Measurements from ENCODE around the gene ZDHHC11B. TPM values are rescaled to one million over a fixed set of nuclear protein-coding genes. Genes with fewer than 3 reads are reported as not detected.
A peak's percentile ranks its signal among the peaks of the same experiment; 100 is the strongest.
"Not testable (repeated sequence)": the region's sequence is repeated elsewhere in the genome, so short reads cannot be mapped to it uniquely, and the experiment has no call there.

The ZDHHC11B gene
- total RNA-seq, 5 donors from 2014 or later (not counting 1 experiment from before 2014, with no cell fraction given): 2.1 to 20.6 (median 3.6) TPM

DNA sequence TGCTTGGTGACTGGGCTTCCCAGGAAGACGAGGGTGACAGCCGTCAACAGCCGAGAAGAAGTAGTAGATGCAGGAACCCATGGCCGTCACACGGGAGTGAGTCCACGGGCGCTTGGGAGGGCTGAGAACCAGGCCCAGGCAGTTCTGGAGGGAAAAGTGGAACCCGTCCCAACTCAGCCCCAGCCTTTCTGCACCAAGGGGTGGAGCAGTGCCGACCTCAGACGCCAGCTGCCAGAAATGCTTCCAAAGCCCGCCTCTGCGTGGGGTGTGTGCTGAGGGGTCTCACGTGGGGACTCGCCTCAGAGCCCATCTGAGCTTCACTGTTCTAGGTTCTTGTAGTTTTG, 12.0 kb downstream of the ZDHHC11B start:
- no CpG with 5 or more reads among the region's 14 CpGs for WGBS (ENCODE audit: insufficient coverage)
- H3K27me3 Mint-ChIP-seq; H3K4me1 Mint-ChIP-seq; H3K36me3 Mint-ChIP-seq; H3K27ac ChIP-seq (ENCODE audit: low read length); H3K4me1 ChIP-seq (ENCODE audit: control insufficient read depth in 1 of 2, extremely low read depth in 1 of 2, insufficient read depth in 2 of 2, low read length in 2 of 2); H3K36me3 ChIP-seq (ENCODE audit: control insufficient read depth in 2 of 2, extremely low read depth in 1 of 2, insufficient read depth in 1 of 2, low read length in 1 of 2); H3K4me3 ChIP-seq (ENCODE audit: control insufficient read depth in 1 of 2, extremely low read depth in 1 of 2, low read length in 1 of 2); H3K27ac Mint-ChIP-seq; H3K9me3 ChIP-seq; H3K9me3 Mint-ChIP-seq; ATAC-seq (replicated peaks in 1 of 4); H3K4me3 Mint-ChIP-seq; POLR2A ChIA-PET; H3K27me3 ChIP-seq (replicated peaks in 1 of 2; ENCODE audit: control insufficient read depth in 2 of 2, extremely low read depth in 1 of 2, insufficient read depth in 2 of 2, low read length in 1 of 2); CTCF ChIA-PET: not testable (repeated sequence)
- DNase-seq: peak in 1 of 35 experiments; percentile 7

DNA sequence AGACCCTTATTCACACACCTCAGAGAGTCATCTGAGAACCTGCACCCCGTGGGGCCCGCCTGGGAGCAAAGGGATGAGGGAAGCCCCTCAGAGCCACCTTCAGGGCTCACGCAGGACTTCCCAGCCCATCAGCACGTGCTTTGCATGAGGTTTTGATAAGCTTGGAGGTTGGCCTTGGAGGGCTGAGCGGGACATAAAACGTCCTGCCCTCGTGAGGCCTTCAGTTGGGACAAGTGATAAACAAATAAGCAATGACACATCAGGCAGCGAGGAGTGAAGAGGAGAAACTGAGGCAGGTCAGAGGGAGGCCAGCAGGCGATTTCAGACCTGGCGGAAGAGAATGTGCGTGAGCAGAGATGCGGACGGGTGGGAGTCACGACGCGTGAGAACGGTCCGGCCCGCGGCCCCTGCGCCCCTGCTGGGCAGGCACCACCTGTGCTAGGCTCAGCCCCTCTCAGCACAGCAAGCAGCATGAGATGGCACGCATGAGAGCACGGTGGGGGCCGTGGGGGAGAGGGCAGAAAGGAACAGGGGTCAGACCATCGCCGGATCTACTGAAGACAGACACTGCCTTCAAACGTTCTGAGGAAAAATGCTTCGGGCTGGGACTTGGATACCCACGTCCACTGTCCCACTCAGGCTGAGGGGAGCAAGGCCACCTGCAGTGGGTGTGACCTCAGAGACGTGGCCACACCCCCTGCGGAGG, 12.5 kb downstream of the ZDHHC11B start:
- peak in 2 of 35 experiments; percentile 7 to 10 for DNase-seq
- H3K9me3 ChIP-seq; H3K27ac ChIP-seq (ENCODE audit: low read length); CTCF ChIA-PET; H3K27me3 Mint-ChIP-seq; H3K27ac Mint-ChIP-seq; H3K27me3 ChIP-seq (replicated peaks in 1 of 2; ENCODE audit: control insufficient read depth in 2 of 2, extremely low read depth in 1 of 2, insufficient read depth in 2 of 2, low read length in 1 of 2); H3K36me3 ChIP-seq (ENCODE audit: control insufficient read depth in 2 of 2, extremely low read depth in 1 of 2, insufficient read depth in 1 of 2, low read length in 1 of 2); H3K9me3 Mint-ChIP-seq; ATAC-seq (replicated peaks in 1 of 4); H3K36me3 Mint-ChIP-seq; H3K4me1 ChIP-seq (ENCODE audit: control insufficient read depth in 1 of 2, extremely low read depth in 1 of 2, insufficient read depth in 2 of 2, low read length in 2 of 2); H3K4me3 ChIP-seq (ENCODE audit: control insufficient read depth in 1 of 2, extremely low read depth in 1 of 2, low read length in 1 of 2); H3K4me1 Mint-ChIP-seq; POLR2A ChIA-PET; H3K4me3 Mint-ChIP-seq: not testable (repeated sequence)
- 93% methylated on average over 3 of the region's 31 CpGs for WGBS (ENCODE audit: insufficient coverage)

DNA sequence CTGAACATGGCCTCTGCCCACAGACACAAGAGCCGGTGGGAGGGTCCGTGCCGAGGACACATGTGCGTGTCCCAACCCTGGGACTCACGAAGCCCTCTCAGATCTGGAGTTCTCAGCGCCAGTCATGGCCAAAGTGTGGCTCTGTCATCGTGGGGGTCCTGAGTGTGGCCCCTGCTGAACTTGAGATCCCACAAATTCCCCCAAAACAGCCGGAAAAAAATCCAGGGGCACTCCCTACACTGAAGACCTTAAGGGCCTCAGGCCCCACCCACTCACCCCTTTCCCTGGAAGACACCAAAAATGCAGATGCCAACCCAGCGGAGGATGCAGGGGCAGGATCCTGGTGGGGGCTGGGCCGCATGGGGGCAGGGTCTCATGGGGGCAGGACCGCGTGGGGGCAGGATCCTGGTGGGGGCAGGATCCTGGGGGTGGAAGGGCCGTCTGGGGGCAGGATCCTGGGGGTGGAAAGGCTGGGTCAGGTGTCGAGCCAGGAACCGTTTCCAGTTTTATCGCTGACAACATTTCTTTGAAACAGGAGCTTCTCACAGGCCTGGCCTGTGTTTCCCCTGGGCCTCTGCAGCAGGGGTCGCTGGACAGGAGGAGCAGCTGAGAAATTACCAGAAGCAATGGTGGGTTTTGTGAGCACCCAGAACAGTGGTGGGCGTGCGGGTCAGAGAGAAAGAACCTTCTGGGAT, 13.3 kb downstream of the ZDHHC11B start:
- H3K9me3 ChIP-seq; H3K9me3 Mint-ChIP-seq; H3K4me3 ChIP-seq (ENCODE audit: control insufficient read depth in 1 of 2, extremely low read depth in 1 of 2, low read length in 1 of 2); H3K36me3 ChIP-seq (ENCODE audit: control insufficient read depth in 2 of 2, extremely low read depth in 1 of 2, insufficient read depth in 1 of 2, low read length in 1 of 2); H3K27ac Mint-ChIP-seq; CTCF ChIA-PET; H3K4me1 ChIP-seq (ENCODE audit: control insufficient read depth in 1 of 2, extremely low read depth in 1 of 2, insufficient read depth in 2 of 2, low read length in 2 of 2); H3K27me3 Mint-ChIP-seq; ATAC-seq (replicated peaks in 1 of 4); H3K4me1 Mint-ChIP-seq; POLR2A ChIA-PET; H3K4me3 Mint-ChIP-seq; H3K36me3 Mint-ChIP-seq; H3K27me3 ChIP-seq (replicated peaks in 1 of 2; ENCODE audit: control insufficient read depth in 2 of 2, extremely low read depth in 1 of 2, insufficient read depth in 2 of 2, low read length in 1 of 2); H3K27ac ChIP-seq (ENCODE audit: low read length): not testable (repeated sequence)
- 90% methylated on average over 6 of the region's 19 CpGs for WGBS (ENCODE audit: insufficient coverage)
- DNase-seq: peak in 2 of 35 experiments; percentile 12 to 14

DNA sequence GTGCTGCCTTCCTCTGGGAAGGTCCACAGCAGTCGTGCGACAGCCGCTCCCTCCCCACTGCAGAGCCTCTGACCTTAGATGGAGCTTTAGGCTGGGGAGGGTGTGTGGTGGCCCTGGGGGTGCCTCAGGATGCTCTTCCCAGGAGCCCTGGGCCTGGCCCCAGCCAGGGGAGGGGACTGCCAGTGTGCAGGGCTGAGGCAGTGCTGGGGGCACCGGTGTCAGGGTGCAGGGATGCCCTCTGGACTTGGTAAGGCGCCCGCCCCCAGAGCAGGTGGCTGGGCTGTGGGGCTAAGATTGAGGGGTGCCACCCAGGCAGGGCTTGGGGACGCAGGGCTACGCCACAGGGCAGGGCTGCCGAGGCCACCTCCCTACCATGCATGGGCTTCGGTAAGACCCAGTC, 13.9 kb downstream of the ZDHHC11B start:
- H3K9me3 Mint-ChIP-seq; H3K27ac Mint-ChIP-seq; H3K4me3 Mint-ChIP-seq; H3K27me3 Mint-ChIP-seq; H3K36me3 Mint-ChIP-seq; CTCF ChIA-PET; POLR2A ChIA-PET; H3K9me3 ChIP-seq; H3K36me3 ChIP-seq (ENCODE audit: control insufficient read depth in 2 of 2, extremely low read depth in 1 of 2, insufficient read depth in 1 of 2, low read length in 1 of 2); H3K27ac ChIP-seq (ENCODE audit: low read length); H3K4me1 ChIP-seq (ENCODE audit: control insufficient read depth in 1 of 2, extremely low read depth in 1 of 2, insufficient read depth in 2 of 2, low read length in 2 of 2); H3K27me3 ChIP-seq (replicated peaks in 1 of 2; ENCODE audit: control insufficient read depth in 2 of 2, extremely low read depth in 1 of 2, insufficient read depth in 2 of 2, low read length in 1 of 2); H3K4me3 ChIP-seq (ENCODE audit: control insufficient read depth in 1 of 2, extremely low read depth in 1 of 2, low read length in 1 of 2); H3K4me1 Mint-ChIP-seq: not testable (repeated sequence)
- DNase-seq (peak in 2 of 35 experiments; percentile 13 to 22), ATAC-seq (replicated peaks in 1 of 4) (peak in 2 of 4 experiments; percentile 9 to 24)
- 100% methylated on average over 1 of the region's 10 CpGs for WGBS (ENCODE audit: insufficient coverage)

DNA sequence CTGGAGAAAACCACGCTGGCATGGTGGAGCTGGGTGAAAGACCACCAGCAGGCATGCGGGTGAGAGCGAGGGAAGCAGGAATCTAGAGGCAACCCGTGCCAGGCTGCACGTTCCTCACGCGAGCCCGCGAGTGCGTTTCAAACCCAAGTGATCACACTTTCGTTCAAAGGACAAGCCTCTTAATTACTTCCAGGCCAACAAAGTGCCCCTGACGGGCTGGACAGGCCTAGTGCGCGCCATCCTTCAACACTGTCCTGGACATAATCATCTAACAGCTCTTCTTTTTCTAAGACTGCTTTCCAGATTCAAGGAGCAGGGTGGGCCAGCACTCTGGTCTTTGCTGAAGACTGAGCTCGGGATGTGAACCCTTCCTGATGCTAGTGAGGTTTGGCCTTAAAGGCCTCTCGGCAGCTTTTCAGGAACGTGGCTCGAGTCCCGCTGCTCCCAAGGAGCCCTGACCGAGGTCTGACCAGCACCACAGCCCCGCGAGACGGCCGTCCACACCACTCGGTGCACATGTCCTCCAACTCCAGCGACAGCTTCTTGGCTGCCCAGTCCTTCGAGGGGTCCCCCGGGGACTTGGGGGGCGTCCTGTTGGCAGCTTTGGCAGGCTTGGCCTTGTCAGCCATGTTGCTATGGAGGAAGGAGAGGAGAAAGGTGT, 14.9 kb downstream of the ZDHHC11B start:
- H3K9me3 ChIP-seq; CTCF ChIA-PET; H3K9me3 Mint-ChIP-seq; ATAC-seq (replicated peaks in 1 of 4); POLR2A ChIA-PET; H3K36me3 Mint-ChIP-seq; H3K36me3 ChIP-seq (ENCODE audit: control insufficient read depth in 2 of 2, extremely low read depth in 1 of 2, insufficient read depth in 1 of 2, low read length in 1 of 2); H3K4me3 ChIP-seq (ENCODE audit: control insufficient read depth in 1 of 2, extremely low read depth in 1 of 2, low read length in 1 of 2); H3K4me3 Mint-ChIP-seq; H3K4me1 Mint-ChIP-seq; H3K27me3 Mint-ChIP-seq; H3K27ac Mint-ChIP-seq; H3K27me3 ChIP-seq (replicated peaks in 1 of 2; ENCODE audit: control insufficient read depth in 2 of 2, extremely low read depth in 1 of 2, insufficient read depth in 2 of 2, low read length in 1 of 2); H3K27ac ChIP-seq (ENCODE audit: low read length); H3K4me1 ChIP-seq (ENCODE audit: control insufficient read depth in 1 of 2, extremely low read depth in 1 of 2, insufficient read depth in 2 of 2, low read length in 2 of 2): not testable (repeated sequence)
- WGBS (ENCODE audit: insufficient coverage): 85% methylated on average over 10 of the region's 29 CpGs
- DNase-seq: peak in 3 of 35 experiments; percentile 0 to 24 (median 13)

DNA sequence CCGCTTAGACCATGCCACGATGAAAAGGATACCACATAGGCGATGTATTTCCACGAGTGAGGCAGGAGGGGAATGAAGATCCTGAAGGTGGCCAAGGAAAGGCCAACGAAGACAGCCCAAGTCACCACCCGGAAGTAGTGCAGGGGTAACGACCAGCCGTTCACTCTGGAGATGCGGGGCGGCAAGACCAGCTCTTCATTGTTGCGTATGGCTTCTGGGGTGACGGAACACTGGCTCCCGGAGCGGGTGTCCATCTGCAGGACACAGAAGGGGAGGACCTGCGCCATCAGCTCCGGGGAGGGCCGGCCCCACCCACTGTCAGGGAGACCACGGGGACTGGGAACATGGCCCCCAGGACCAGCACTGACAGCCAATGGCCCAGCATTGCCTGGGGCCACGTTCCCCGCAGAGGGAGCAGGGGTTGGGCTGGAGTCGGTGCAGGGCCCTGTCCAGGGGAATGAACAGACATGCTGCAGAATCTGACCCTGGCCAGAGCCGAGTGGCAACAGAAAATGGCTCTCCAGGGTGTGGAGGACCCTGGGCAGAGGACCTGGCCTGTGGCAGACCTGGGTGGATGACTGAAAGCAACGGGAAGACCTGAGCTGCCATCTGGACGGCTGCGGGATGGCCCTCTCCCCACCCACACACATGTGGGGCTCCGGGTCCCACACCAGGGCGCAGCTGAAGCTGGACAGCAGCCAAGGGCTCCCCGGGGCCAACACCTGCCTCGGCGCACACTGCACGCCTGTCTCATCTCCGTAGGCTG, 17.7 kb downstream of the ZDHHC11B start:
- Histone ChIP-seq H3K27me3 (replicated peaks in 1 of 2; ENCODE audit: control insufficient read depth in 2 of 2, extremely low read depth in 1 of 2, insufficient read depth in 2 of 2, low read length in 1 of 2) (no peaks in the 10 kb centered on the region), H3K4me1 (ENCODE audit: control insufficient read depth in 1 of 2, extremely low read depth in 1 of 2, insufficient read depth in 2 of 2, low read length in 2 of 2) (peaks cover 0 to 2% of the 10 kb centered on the region in 2 experiments), H3K4me3 (ENCODE audit: control insufficient read depth in 1 of 2, extremely low read depth in 1 of 2, low read length in 1 of 2) (no peak overlapping the region), H3K27ac (ENCODE audit: low read length) (no peak overlapping the region), H3K36me3 (ENCODE audit: control insufficient read depth in 2 of 2, extremely low read depth in 1 of 2, insufficient read depth in 1 of 2, low read length in 1 of 2) (no peaks in the 10 kb centered on the region), H3K9me3 (no peaks in the 10 kb centered on the region)
- Mint-ChIP-seq H3K27me3 (no peaks in the 10 kb centered on the region), H3K36me3 (peaks cover 5% of the 10 kb centered on the region), H3K4me3 (no peak overlapping the region), H3K4me1 (no peaks in the 10 kb centered on the region), H3K9me3 (no peaks in the 10 kb centered on the region), H3K27ac (no peak overlapping the region)
- POLR2A ChIA-PET: no interaction called here
- whole genome bisulfite sequencing (ENCODE audit: insufficient coverage): 88% methylated on average over 24 of the region's 32 CpGs
- CTCF ChIA-PET: no interaction called here
- DNase-seq (peak in 2 of 35 experiments; percentile 13 to 21), ATAC-seq (replicated peaks in 1 of 4) (no peak)
